ENCODE data around the gene SLC22A23. TPM values are rescaled to one million over a fixed set of nuclear protein-coding genes. Genes with fewer than 3 reads are reported as not detected.
"Not testable (repeated sequence)": the region's sequence is repeated elsewhere in the genome, so short reads cannot be mapped to it uniquely, and the experiment has no call there.

SLC22A23 gene
- total and polyA plus RNA-seq, 5 experiments from 2014 or later, result 0.36 to 5.6 (median 2.8) TPM

GRCh38 chr6:3379482-3380060, 77.3 kb downstream of the SLC22A23 start:
- peaks cover 16 to 38% (median 25%) of the 10 kb centered on the region in 4 donors for H3K4me1 Mint-ChIP-seq
- DNase-seq, result no peak
- no peaks in the 10 kb centered on the region for H3K36me3 Mint-ChIP-seq
- H3K27me3 Mint-ChIP-seq, result peaks cover 0 to 14% (median 8%) of the 10 kb centered on the region in 5 donors
- peak overlapping the region in 1 of 10 donors; percentile 64 for H3K4me3 Mint-ChIP-seq
- POLR2A ChIA-PET, result no interaction called here
- H3K9me3 Mint-ChIP-seq, result no peaks in the 10 kb centered on the region
- ATAC-seq, result no peak
- H3K27ac Mint-ChIP-seq, result peak overlapping the region in 1 of 10 donors; percentile 41

- H3K27me3 Mint-ChIP-seq, result peaks cover 0 to 14% (median 8%) of the 10 kb centered on the region in 5 donors
- POLR2A ChIA-PET, result interaction anchor here (0.7 kb wide), 1 partner anchor 640 kb away, joined by 3 read pairs; no protein-coding TSS in a partner anchor
- H3K4me1 Mint-ChIP-seq, result peaks cover 16 to 38% (median 27%) of the 10 kb centered on the region in 4 donors
Measured at GRCh38 chr6:3378808-3379207, 78.0 kb downstream of the SLC22A23 start.

GRCh38 chr6:3378398-3378782, 78.5 kb downstream of the SLC22A23 start:
- POLR2A ChIA-PET, result interaction anchor here (0.7 kb wide), 1 partner anchor 640 kb away, joined by 3 read pairs; no protein-coding TSS in a partner anchor
- DNase-seq, result peak in 4 of 10 donors; percentile 31 to 55 (median 42)

More at GRCh38 chr6:3378808-3379207, 78.0 kb downstream of the SLC22A23 start:
- Mint-ChIP-seq H3K27ac (peak overlapping the region in 3 of 10 donors; percentile 8 to 78 (median 25)), H3K4me3 (peak overlapping the region in 2 of 10 donors; percentile 12 to 64)
- H3K9me3 Mint-ChIP-seq, DNase-seq, H3K36me3 Mint-ChIP-seq, ATAC-seq: not testable (repeated sequence)

GRCh38 chr6:3377536-3378397, 79.1 kb downstream of the SLC22A23 start:
- peak overlapping the region in 9 of 10 donors; percentile 16 to 88 (median 67) for H3K27ac Mint-ChIP-seq
- ATAC-seq (no peak), DNase-seq (no peak)
- peak overlapping the region; percentile 15 to 75 (median 50) for H3K4me3 Mint-ChIP-seq
- no peaks in the 10 kb centered on the region for H3K9me3 Mint-ChIP-seq
- H3K27me3 Mint-ChIP-seq, result peaks cover 0 to 8% (median 5%) of the 10 kb centered on the region in 5 donors
- POLR2A ChIA-PET, result no interaction called here
- H3K36me3 Mint-ChIP-seq, result no peaks in the 10 kb centered on the region
- peaks cover 16 to 38% (median 28%) of the 10 kb centered on the region in 4 donors for H3K4me1 Mint-ChIP-seq

More at GRCh38 chr6:3378398-3378782, 78.5 kb downstream of the SLC22A23 start:
- H3K4me1 Mint-ChIP-seq, result peaks cover 16 to 38% (median 27%) of the 10 kb centered on the region in 4 donors
- peaks cover 0 to 14% (median 8%) of the 10 kb centered on the region in 5 donors for H3K27me3 Mint-ChIP-seq
- H3K4me3 Mint-ChIP-seq, result peak overlapping the region; percentile 15 to 75 (median 50)
- peak overlapping the region in 9 of 10 donors; percentile 16 to 88 (median 67) for H3K27ac Mint-ChIP-seq
- not testable (repeated sequence) for H3K9me3 Mint-ChIP-seq, H3K36me3 Mint-ChIP-seq
- ATAC-seq, result peak; percentile 96 to 97

- Mint-ChIP-seq H3K36me3 (no peaks in the 10 kb centered on the region), H3K27ac (peak overlapping the region in 3 of 10 donors; percentile 31 to 61 (median 57)), H3K4me1 (peaks cover 18 to 42% (median 30%) of the 10 kb centered on the region in 4 donors), H3K9me3 (no peaks in the 10 kb centered on the region), H3K4me3 (peak overlapping the region in 4 of 10 donors; percentile 4 to 27 (median 11)), H3K27me3 (peaks cover 0 to 8% (median under 1%) of the 10 kb centered on the region in 5 donors)
- no peak for DNase-seq
- POLR2A ChIA-PET, result no interaction called here
- no peak for ATAC-seq
Measured at GRCh38 chr6:3376893-3377535, 79.8 kb downstream of the SLC22A23 start.

- Mint-ChIP-seq H3K27ac (peak overlapping the region in 1 of 10 donors; percentile 62), H3K36me3 (no peaks in the 10 kb centered on the region), H3K4me3 (no peak overlapping the region), H3K4me1 (peaks cover 25 to 48% (median 32%) of the 10 kb centered on the region in 4 donors), H3K9me3 (no peaks in the 10 kb centered on the region), H3K27me3 (peaks cover 0 to 3% (median 0%) of the 10 kb centered on the region in 5 donors)
- POLR2A ChIA-PET, result no interaction called here
- ATAC-seq, result no peak
- no peak for DNase-seq
Measured at GRCh38 chr6:3376064-3376463, 80.8 kb downstream of the SLC22A23 start.

- ATAC-seq (no peak), DNase-seq (no peak)
- peak overlapping the region in 4 of 10 donors; percentile 4 to 96 (median 48) for H3K27ac Mint-ChIP-seq
- no peaks in the 10 kb centered on the region for H3K27me3 Mint-ChIP-seq
- H3K4me1 Mint-ChIP-seq, result peaks cover 30 to 44% (median 31%) of the 10 kb centered on the region in 4 donors
- no peaks in the 10 kb centered on the region for H3K9me3 Mint-ChIP-seq
- no peaks in the 10 kb centered on the region for H3K36me3 Mint-ChIP-seq
- H3K4me3 Mint-ChIP-seq, result no peak overlapping the region
- POLR2A ChIA-PET, result no interaction called here
Measured at GRCh38 chr6:3373597-3374203, 83.2 kb downstream of the SLC22A23 start.

GRCh38 chr6:3372912-3373554, 83.8 kb downstream of the SLC22A23 start:
- Mint-ChIP-seq H3K4me1 (peaks cover 25 to 37% (median 27%) of the 10 kb centered on the region in 4 donors), H3K36me3 (no peaks in the 10 kb centered on the region), H3K27me3 (no peaks in the 10 kb centered on the region), H3K27ac (peak overlapping the region in 6 of 10 donors; percentile 22 to 96 (median 68)), H3K4me3 (no peak overlapping the region), H3K9me3 (no peaks in the 10 kb centered on the region)
- ATAC-seq (no peak), DNase-seq (no peak)
- POLR2A ChIA-PET, result no interaction called here

- POLR2A ChIA-PET, result interaction anchor here (0.6 kb wide), 1 partner anchor 1445 kb away, joined by 4 read pairs; no protein-coding TSS in a partner anchor
Measured at GRCh38 chr6:3372184-3372846, 84.5 kb downstream of the SLC22A23 start.

GRCh38 chr6:3371222-3371949, 85.5 kb downstream of the SLC22A23 start:
- H3K4me3 Mint-ChIP-seq, result peak overlapping the region in 1 of 10 donors; percentile 38
- no peaks in the 10 kb centered on the region for H3K9me3 Mint-ChIP-seq
- H3K36me3 Mint-ChIP-seq, result no peaks in the 10 kb centered on the region
- ATAC-seq (peak in 1 of 2 donors; percentile 15), DNase-seq (no peak)
- no peaks in the 10 kb centered on the region for H3K27me3 Mint-ChIP-seq
- peaks cover 17 to 21% (median 19%) of the 10 kb centered on the region in 4 donors for H3K4me1 Mint-ChIP-seq
- H3K27ac Mint-ChIP-seq, result peak overlapping the region; percentile 39 to 95 (median 79)
- POLR2A ChIA-PET, result interaction anchor here (0.6 to 0.8 kb wide), 2 partner anchors 38 to 1446 kb away, joined by 3 to 4 read pairs; no protein-coding TSS in a partner anchor

More at GRCh38 chr6:3372184-3372846, 84.5 kb downstream of the SLC22A23 start:
- H3K4me3 Mint-ChIP-seq, result no peak overlapping the region
- DNase-seq (no peak), ATAC-seq (no peak)
- H3K27me3 Mint-ChIP-seq, result no peaks in the 10 kb centered on the region
- peak overlapping the region in 7 of 10 donors; percentile 6 to 96 (median 78) for H3K27ac Mint-ChIP-seq
- H3K36me3 Mint-ChIP-seq, result no peaks in the 10 kb centered on the region
- peaks cover 20 to 30% (median 21%) of the 10 kb centered on the region in 4 donors for H3K4me1 Mint-ChIP-seq
- no peaks in the 10 kb centered on the region for H3K9me3 Mint-ChIP-seq

Data from naive thymus-derived CD8-positive, alpha-beta T cell (primary cell).